WTC11 (cell line): Measurements from ENCODE around the gene ZNF317. TPM values are rescaled to one million over a fixed set of nuclear protein-coding genes. Genes with fewer than 3 reads are reported as not detected.

Experiments
- ATAC-seq: fragments of 200-7000 bp; cut with Tn5 transposase; 2 replicates; pipeline ENCODE4 v1.10.0; 2021; ENCODE audit warnings: mild to moderate bottlenecking, moderate library complexity
- CTCF ChIA-PET: fragments of 300-600 bp; sonication (Branson Sonifier 250); formaldehyde crosslinking; loops from one replicate; lab custom pipeline; 2021; ENCODE audit warnings: antibody characterized with exemption; lab: Charles Lee
- POLR2A ChIA-PET: fragments of 350-600 bp; sonication (Branson Sonifier 250); formaldehyde crosslinking; loops from one replicate; lab custom pipeline; 2021; ENCODE audit warnings: antibody characterized with exemption; lab: Charles Lee
- DNase-seq: peaks from one replicate; pipeline ENCODE4 v3.0.0; 2021; ENCODE audit warnings: low spot score
- H3K27ac Mint-ChIP-seq: 2 replicates; pipeline ENCODE4 v1.8.0; 2021; ENCODE audit warnings: mixed read lengths
- H3K27me3 Mint-ChIP-seq: 2 replicates; pipeline ENCODE4 v1.8.0; 2021; ENCODE audit warnings: low read depth, mild to moderate bottlenecking, moderate library complexity, mixed read lengths
- H3K36me3 Mint-ChIP-seq: 2 replicates; pipeline ENCODE4 v1.8.0; 2021; ENCODE audit warnings: mixed read lengths
- H3K4me1 Mint-ChIP-seq: 2 replicates; pipeline ENCODE4 v1.8.0; 2022; ENCODE audit warnings: mixed read lengths
- H3K4me3 Mint-ChIP-seq: 2 replicates; pipeline ENCODE4 v1.8.0; 2021; ENCODE audit warnings: mild to moderate bottlenecking, moderate library complexity, mixed read lengths
- H3K9me3 Mint-ChIP-seq: 2 replicates; pipeline ENCODE4 v1.8.0; 2021; ENCODE audit warnings: mixed read lengths
- ATF3 ChIP-seq: sonication (generic); formaldehyde crosslinking; conservative IDR thresholded peaks from 2 replicates; pipeline ENCODE4 v1.8.1; 2022; ENCODE audit warnings: mild to moderate bottlenecking, missing genetic modification reagents
- E2F5 ChIP-seq: sonication (generic); formaldehyde crosslinking; IDR thresholded peaks from 2 replicates; pipeline ENCODE4 v1.8.1; 2022; ENCODE audit warnings: mild to moderate bottlenecking, moderate library complexity, missing genetic modification reagents
- ELF4 ChIP-seq: sonication (generic); formaldehyde crosslinking; IDR thresholded peaks from 2 replicates; pipeline ENCODE4 v1.8.1; 2022; ENCODE audit warnings: low read depth, mild to moderate bottlenecking, moderate library complexity, missing genetic modification reagents
- EMX1 ChIP-seq: fragments of 250-450 bp; sonication (Bioruptor Pico); IDR thresholded peaks from 2 replicates; pipeline ENCODE4 v1.8.0; 2021; ENCODE audit warnings: mild to moderate bottlenecking
- ESRRA ChIP-seq: sonication (generic); formaldehyde crosslinking; IDR thresholded peaks from 2 replicates; pipeline ENCODE4 v1.8.1; 2022; ENCODE audit warnings: mild to moderate bottlenecking, missing genetic modification reagents, borderline replicate concordance
- FOXJ3 ChIP-seq: sonication (generic); formaldehyde crosslinking; IDR thresholded peaks from 2 replicates; pipeline ENCODE4 v1.9.0; 2021; ENCODE audit warnings: missing genetic modification reagents, mild to moderate bottlenecking, borderline replicate concordance
- MLX ChIP-seq: sonication (generic); formaldehyde crosslinking; IDR thresholded peaks from 2 replicates; pipeline ENCODE4 v1.8.1; 2023; ENCODE audit warnings: mild to moderate bottlenecking, missing genetic modification reagents, moderate library complexity
- MYBL2 ChIP-seq: sonication (generic); formaldehyde crosslinking; IDR thresholded peaks from 2 replicates; pipeline ENCODE4 v1.8.1; 2023; ENCODE audit warnings: mild to moderate bottlenecking, moderate library complexity, missing genetic modification reagents
- NFE2L1 ChIP-seq: sonication (generic); formaldehyde crosslinking; IDR thresholded peaks from 2 replicates; pipeline ENCODE4 v1.8.1; 2023; ENCODE audit warnings: missing genetic modification reagents
- NFYB ChIP-seq: sonication (generic); formaldehyde crosslinking; conservative IDR thresholded peaks from 2 replicates; pipeline ENCODE4 v1.8.0; 2022; ENCODE audit warnings: low read depth, missing genetic modification reagents
- NR3C1 ChIP-seq: sonication (generic); formaldehyde crosslinking; conservative IDR thresholded peaks from 2 replicates; pipeline ENCODE4 v1.8.1; 2023; ENCODE audit warnings: low read depth, mild to moderate bottlenecking, missing genetic modification reagents
- PREB ChIP-seq: sonication (generic); formaldehyde crosslinking; IDR thresholded peaks from 2 replicates; pipeline ENCODE4 v1.8.1; 2022; ENCODE audit warnings: mild to moderate bottlenecking, missing genetic modification reagents, moderate library complexity, borderline replicate concordance
- PRRX2 ChIP-seq: fragments of 250-450 bp; sonication (Bioruptor Pico); IDR thresholded peaks from 2 replicates; pipeline ENCODE4 v1.8.0; 2021; ENCODE audit warnings: mild to moderate bottlenecking
- SP1 ChIP-seq: sonication (generic); formaldehyde crosslinking; conservative IDR thresholded peaks from 2 replicates; pipeline ENCODE4 v1.8.1; 2022; ENCODE audit warnings: missing genetic modification reagents
- TP53 ChIP-seq: sonication (generic); formaldehyde crosslinking; IDR thresholded peaks from 2 replicates; pipeline ENCODE4 v1.8.1; 2023; ENCODE audit warnings: mild to moderate bottlenecking, missing genetic modification reagents
- USF1 ChIP-seq: sonication (generic); formaldehyde crosslinking; IDR thresholded peaks from 2 replicates; pipeline ENCODE4 v1.8.0; 2022; ENCODE audit warnings: mild to moderate bottlenecking, missing genetic modification reagents
- ZBTB43 ChIP-seq: sonication (generic); formaldehyde crosslinking; IDR thresholded peaks from 2 replicates; pipeline ENCODE4 v1.8.1; 2023; ENCODE audit warnings: mild to moderate bottlenecking, missing genetic modification reagents
- ZNF138 ChIP-seq: sonication (generic); formaldehyde crosslinking; conservative IDR thresholded peaks from 2 replicates; pipeline ENCODE4 v1.8.1; 2022; ENCODE audit warnings: mild to moderate bottlenecking, moderate library complexity, missing genetic modification reagents
- ZNF263 ChIP-seq: sonication (generic); formaldehyde crosslinking; IDR thresholded peaks from 2 replicates; pipeline ENCODE4 v1.8.1; 2022; ENCODE audit warnings: low read depth, mild to moderate bottlenecking, moderate library complexity, missing genetic modification reagents
- ZNF416 ChIP-seq: fragments of 250-450 bp; sonication (Bioruptor Pico); IDR thresholded peaks from 2 replicates; pipeline ENCODE4 v1.9.0; 2021; ENCODE audit warnings: mild to moderate bottlenecking, inconsistent platforms
- ZNF423 ChIP-seq: fragments of 250-450 bp; sonication (Bioruptor Pico); IDR thresholded peaks from 2 replicates; pipeline ENCODE4 v2.1.2; 2022; ENCODE audit warnings: mild to moderate bottlenecking, moderate library complexity
- ZNF671 ChIP-seq: fragments of 250-450 bp; sonication (Bioruptor Pico); IDR thresholded peaks from 2 replicates; pipeline ENCODE4 v1.8.0; 2021; ENCODE audit warnings: mild to moderate bottlenecking
- total RNA-seq: library from RNA; stranded (reverse); gene quantifications from 3 replicates; pipeline ENCODE4 v1.2.3, GENCODE V29; 2021
- TF ChIP-seq, protein P1 (sequence below): sonication (generic); formaldehyde crosslinking; IDR thresholded peaks from 2 replicates; pipeline ENCODE4 v1.8.0; 2022; ENCODE audit warnings: missing genetic modification reagents
- TF ChIP-seq, protein P2 (sequence below): sonication (generic); formaldehyde crosslinking; IDR thresholded peaks from 2 replicates; pipeline ENCODE4 v1.8.0; 2022; ENCODE audit warnings: mild to moderate bottlenecking, missing genetic modification reagents
- TF ChIP-seq, protein P3 (sequence below): fragments of 250-450 bp; sonication (Bioruptor Pico); IDR thresholded peaks from 2 replicates; pipeline ENCODE4 v1.8.0; 2021; ENCODE audit warnings: mild to moderate bottlenecking

Gene ZNF317
- total RNA-seq, 1 experiment from 2014 or later, result 38.7 TPM

DNA sequence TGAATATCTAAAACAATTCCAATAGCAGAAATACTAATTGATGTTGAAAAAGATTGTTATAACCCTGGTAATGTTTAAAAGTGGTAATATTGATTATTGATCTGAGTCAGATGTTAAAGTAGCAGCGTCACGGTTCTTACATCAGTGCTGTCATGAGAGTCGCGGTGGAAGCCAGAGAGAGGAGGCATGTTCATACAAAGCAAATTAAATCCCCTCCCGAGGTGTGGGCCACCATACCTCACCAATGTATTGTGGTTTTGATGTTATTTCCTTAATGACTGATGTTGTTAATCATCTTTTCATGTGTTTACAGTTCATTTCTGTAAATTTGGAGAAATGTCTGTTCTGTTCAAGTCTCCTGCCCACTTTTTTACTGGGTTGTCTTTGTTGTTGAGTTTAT, 11.2 kb downstream of the ZNF317 start:
- Mint-ChIP-seq H3K27ac (no peak overlapping the region), H3K36me3 (peaks cover 96% of the 10 kb centered on the region), H3K4me3 (no peak overlapping the region), H3K9me3 (peaks cover 67% of the 10 kb centered on the region), H3K27me3 (peaks cover 3% of the 10 kb centered on the region; the same call in 1 of the 2 replicates), H3K4me1 (no peaks in the 10 kb centered on the region)
- no peak for TF ChIP-seq SP1
- no peak for TF ChIP-seq ZNF416 (CRISPR knock-in tag)
- no peak for TF ChIP-seq FOXJ3 (CRISPR knock-in tag)
- TF ChIP-seq E2F5 (CRISPR knock-in tag), result no peak
- no peak for TF ChIP-seq NFYB (CRISPR knock-in tag)
- TF ChIP-seq ZNF263 (CRISPR knock-in tag), result no peak
- TF ChIP-seq MLX, result no peak
- no peak for TF ChIP-seq EMX1 (CRISPR knock-in tag)
- no peak for TF ChIP-seq ZNF423
- no peak for TF ChIP-seq TP53 (CRISPR knock-in tag)
- no peak for TF ChIP-seq USF1 (CRISPR knock-in tag)
- no peak for ATAC-seq
- CTCF ChIA-PET, result no interaction called here
- POLR2A ChIA-PET, result no interaction called here
- DNase-seq, result no peak

GRCh38 chr19:9155591-9155990, 15.4 kb downstream of the ZNF317 start:
- POLR2A ChIA-PET, result no interaction called here
- CTCF ChIA-PET, result no interaction called here
- Mint-ChIP-seq H3K36me3 (peaks cover 99% of the 10 kb centered on the region), H3K27me3 (peaks cover 3% of the 10 kb centered on the region; the same call in 1 of the 2 replicates), H3K4me1 (no peaks in the 10 kb centered on the region), H3K4me3 (no peak overlapping the region), H3K27ac (no peak overlapping the region), H3K9me3 (peaks cover 39% of the 10 kb centered on the region)
- DNase-seq (no peak), ATAC-seq (no peak)
- TF ChIP-seq ATF3 (CRISPR knock-in tag) (no peak), ZNF671 (CRISPR knock-in tag) (no peak), ELF4 (CRISPR knock-in tag) (no peak), ESRRA (CRISPR knock-in tag) (no peak), ZNF416 (CRISPR knock-in tag) (no peak), NR3C1 (CRISPR knock-in tag) (no peak), NFE2L1 (CRISPR knock-in tag) (no peak), PRRX2 (CRISPR knock-in tag) (no peak), MYBL2 (CRISPR knock-in tag) (no peak), ZNF138 (CRISPR knock-in tag) (no peak), PREB (no peak), ZBTB43 (CRISPR knock-in tag) (no peak)
- TF ChIP-seq, protein P1, sequence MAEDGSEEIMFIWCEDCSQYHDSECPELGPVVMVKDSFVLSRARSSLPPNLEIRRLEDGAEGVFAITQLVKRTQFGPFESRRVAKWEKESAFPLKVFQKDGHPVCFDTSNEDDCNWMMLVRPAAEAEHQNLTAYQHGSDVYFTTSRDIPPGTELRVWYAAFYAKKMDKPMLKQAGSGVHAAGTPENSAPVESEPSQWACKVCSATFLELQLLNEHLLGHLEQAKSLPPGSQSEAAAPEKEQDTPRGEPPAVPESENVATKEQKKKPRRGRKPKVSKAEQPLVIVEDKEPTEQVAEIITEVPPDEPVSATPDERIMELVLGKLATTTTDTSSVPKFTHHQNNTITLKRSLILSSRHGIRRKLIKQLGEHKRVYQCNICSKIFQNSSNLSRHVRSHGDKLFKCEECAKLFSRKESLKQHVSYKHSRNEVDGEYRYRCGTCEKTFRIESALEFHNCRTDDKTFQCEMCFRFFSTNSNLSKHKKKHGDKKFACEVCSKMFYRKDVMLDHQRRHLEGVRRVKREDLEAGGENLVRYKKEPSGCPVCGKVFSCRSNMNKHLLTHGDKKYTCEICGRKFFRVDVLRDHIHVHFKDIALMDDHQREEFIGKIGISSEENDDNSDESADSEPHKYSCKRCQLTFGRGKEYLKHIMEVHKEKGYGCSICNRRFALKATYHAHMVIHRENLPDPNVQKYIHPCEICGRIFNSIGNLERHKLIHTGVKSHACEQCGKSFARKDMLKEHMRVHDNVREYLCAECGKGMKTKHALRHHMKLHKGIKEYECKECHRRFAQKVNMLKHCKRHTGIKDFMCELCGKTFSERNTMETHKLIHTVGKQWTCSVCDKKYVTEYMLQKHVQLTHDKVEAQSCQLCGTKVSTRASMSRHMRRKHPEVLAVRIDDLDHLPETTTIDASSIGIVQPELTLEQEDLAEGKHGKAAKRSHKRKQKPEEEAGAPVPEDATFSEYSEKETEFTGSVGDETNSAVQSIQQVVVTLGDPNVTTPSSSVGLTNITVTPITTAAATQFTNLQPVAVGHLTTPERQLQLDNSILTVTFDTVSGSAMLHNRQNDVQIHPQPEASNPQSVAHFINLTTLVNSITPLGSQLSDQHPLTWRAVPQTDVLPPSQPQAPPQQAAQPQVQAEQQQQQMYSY (CRISPR knock-in tag), result no peak
- TF ChIP-seq, protein P2, sequence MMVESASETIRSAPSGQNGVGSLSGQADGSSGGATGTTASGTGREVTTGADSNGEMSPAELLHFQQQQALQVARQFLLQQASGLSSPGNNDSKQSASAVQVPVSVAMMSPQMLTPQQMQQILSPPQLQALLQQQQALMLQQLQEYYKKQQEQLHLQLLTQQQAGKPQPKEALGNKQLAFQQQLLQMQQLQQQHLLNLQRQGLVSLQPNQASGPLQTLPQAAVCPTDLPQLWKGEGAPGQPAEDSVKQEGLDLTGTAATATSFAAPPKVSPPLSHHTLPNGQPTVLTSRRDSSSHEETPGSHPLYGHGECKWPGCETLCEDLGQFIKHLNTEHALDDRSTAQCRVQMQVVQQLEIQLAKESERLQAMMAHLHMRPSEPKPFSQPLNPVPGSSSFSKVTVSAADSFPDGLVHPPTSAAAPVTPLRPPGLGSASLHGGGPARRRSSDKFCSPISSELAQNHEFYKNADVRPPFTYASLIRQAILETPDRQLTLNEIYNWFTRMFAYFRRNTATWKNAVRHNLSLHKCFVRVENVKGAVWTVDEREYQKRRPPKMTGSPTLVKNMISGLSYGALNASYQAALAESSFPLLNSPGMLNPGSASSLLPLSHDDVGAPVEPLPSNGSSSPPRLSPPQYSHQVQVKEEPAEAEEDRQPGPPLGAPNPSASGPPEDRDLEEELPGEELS (CRISPR knock-in tag), result no peak
- TF ChIP-seq, protein P3, sequence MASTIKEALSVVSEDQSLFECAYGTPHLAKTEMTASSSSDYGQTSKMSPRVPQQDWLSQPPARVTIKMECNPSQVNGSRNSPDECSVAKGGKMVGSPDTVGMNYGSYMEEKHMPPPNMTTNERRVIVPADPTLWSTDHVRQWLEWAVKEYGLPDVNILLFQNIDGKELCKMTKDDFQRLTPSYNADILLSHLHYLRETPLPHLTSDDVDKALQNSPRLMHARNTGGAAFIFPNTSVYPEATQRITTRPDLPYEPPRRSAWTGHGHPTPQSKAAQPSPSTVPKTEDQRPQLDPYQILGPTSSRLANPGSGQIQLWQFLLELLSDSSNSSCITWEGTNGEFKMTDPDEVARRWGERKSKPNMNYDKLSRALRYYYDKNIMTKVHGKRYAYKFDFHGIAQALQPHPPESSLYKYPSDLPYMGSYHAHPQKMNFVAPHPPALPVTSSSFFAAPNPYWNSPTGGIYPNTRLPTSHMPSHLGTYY (CRISPR knock-in tag), result no peak
